Measurements from ENCODE around the gene SERAC1.
"Not testable (repeated sequence)": the region's sequence is repeated elsewhere in the genome, so short reads cannot be mapped to it uniquely, and the experiment has no call there.

SERAC1 gene

GRCh38 chr6:158168040-158168289 lies at the start of gene SERAC1:
SERAC1 (minus strand) TSS chr6:158168262; CDS start chr6:158158363, 9,899 bp downstream.
- DNase-seq (ENCODE audit: low read depth): no peak

- peak; percentile 14 for DNase-seq (ENCODE audit: low read depth)
These were observed 46.0 kb upstream of the SERAC1 start for GRCh38 chr6:158213925-158214674.

- DNase-seq (ENCODE audit: low read depth): no peak
These were observed 43.4 kb upstream of the SERAC1 start for GRCh38 chr6:158211273-158212055.

GRCh38 chr6:158209582-158210333 lies 41.7 kb upstream of the SERAC1 start:
- not testable (repeated sequence) for DNase-seq (ENCODE audit: low read depth)

- not testable (repeated sequence) for DNase-seq (ENCODE audit: low read depth)
These were observed 40.4 kb upstream of the SERAC1 start for GRCh38 chr6:158208226-158209030.

GRCh38 chr6:158207422-158207788 lies 39.3 kb upstream of the SERAC1 start:
- DNase-seq (ENCODE audit: low read depth): no peak

- DNase-seq (ENCODE audit: low read depth): no peak
These were observed 38.8 kb upstream of the SERAC1 start for GRCh38 chr6:158206740-158207421.

GRCh38 chr6:158205169-158205944 lies 37.3 kb upstream of the SERAC1 start:
- DNase-seq (ENCODE audit: low read depth): no peak

GRCh38 chr6:158198461-158198860 lies 30.4 kb upstream of the SERAC1 start:
- DNase-seq (ENCODE audit: low read depth): no peak

GRCh38 chr6:158194487-158195280 lies 26.6 kb upstream of the SERAC1 start:
- no peak for DNase-seq (ENCODE audit: low read depth)

GRCh38 chr6:158191761-158192160 lies 23.7 kb upstream of the SERAC1 start:
- DNase-seq (ENCODE audit: low read depth): no peak

GRCh38 chr6:158191032-158191431 lies 23.0 kb upstream of the SERAC1 start:
- DNase-seq (ENCODE audit: low read depth): no peak

- no peak for DNase-seq (ENCODE audit: low read depth)
These were observed 20.5 kb upstream of the SERAC1 start for GRCh38 chr6:158188591-158188990.

GRCh38 chr6:158185729-158186456 lies 17.8 kb upstream of the SERAC1 start:
- DNase-seq (ENCODE audit: low read depth): no peak

GRCh38 chr6:158184608-158185007 lies 16.5 kb upstream of the SERAC1 start:
- DNase-seq (ENCODE audit: low read depth): no peak

GRCh38 chr6:158183174-158183972 lies 15.3 kb upstream of the SERAC1 start:
- DNase-seq (ENCODE audit: low read depth): not testable (repeated sequence)

- DNase-seq (ENCODE audit: low read depth): not testable (repeated sequence)
These were observed 9.7 kb upstream of the SERAC1 start for GRCh38 chr6:158177712-158178111.

- no peak for DNase-seq (ENCODE audit: low read depth)
These were observed 7.0 kb upstream of the SERAC1 start for GRCh38 chr6:158175111-158175510.

All from stimulated activated CD8-positive, alpha-beta memory T cell treated with anti-CD3 and anti-CD28 coated beads, Interleukin-12 subunit alpha, Interleukin-12 subunit beta, amount 100 ng/mL, for 4 hours (primary cell).